HG03442 (cell line): ENCODE measurements around the gene CERS6.

Experiments used
- ATAC-seq: cut with Tn5 transposase; IDR thresholded peaks from one replicate; pipeline ENCODE4 v1.9.1; 2021; ENCODE audit warnings: mild to moderate bottlenecking, moderate library complexity; ENCODE audit not compliant: unreplicated experiment

Gene CERS6

DNA sequence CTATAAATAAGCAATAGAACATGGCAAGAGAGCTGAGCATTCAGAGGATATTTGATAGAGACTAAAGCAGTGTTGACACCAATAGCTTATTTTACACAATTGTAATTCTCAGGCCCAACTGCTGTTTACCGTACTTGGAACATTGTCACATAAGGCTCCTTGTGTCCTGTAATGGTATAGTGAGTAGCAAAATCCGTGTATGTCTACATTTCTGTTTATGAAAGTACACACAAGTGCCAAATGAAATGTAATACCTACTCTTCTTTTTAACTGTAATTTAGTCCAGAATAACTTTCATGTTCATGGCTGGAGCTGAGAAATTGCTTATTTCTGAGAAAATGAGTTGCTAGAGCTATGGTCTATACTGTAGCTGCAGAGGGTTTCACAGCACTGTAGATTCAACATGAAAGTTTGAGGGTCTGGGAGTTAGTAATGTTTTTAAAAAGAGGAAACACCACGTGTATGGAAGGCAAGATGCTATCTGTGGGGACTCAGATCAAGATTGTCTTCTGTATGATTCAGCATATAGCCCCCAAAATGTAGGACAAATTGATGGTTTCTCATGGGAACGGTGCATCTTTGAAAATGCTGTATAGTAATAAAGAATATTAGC, 236.2 kb downstream of the CERS6 start:
- peak; percentile 67 for ATAC-seq

DNA sequence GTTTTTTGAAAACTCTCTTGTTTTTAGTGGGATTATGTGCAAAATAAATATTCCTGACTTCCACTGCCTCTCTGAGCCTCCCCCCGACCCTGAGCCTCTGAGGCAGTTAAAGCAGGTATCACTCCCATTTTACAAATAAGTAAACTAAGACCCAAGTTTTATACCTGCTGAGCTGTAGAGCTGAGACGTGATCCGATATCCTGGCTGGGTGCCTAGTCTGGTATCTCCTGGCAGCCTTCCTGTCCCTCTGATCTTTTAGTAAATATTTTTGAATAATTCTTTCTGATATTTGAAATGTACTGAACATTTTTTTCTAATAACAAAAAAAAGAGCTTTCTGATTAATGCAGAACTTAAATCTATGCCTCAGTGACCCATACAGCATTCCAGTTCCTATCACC, 238.1 kb downstream of the CERS6 start:
- ATAC-seq: no peak

DNA sequence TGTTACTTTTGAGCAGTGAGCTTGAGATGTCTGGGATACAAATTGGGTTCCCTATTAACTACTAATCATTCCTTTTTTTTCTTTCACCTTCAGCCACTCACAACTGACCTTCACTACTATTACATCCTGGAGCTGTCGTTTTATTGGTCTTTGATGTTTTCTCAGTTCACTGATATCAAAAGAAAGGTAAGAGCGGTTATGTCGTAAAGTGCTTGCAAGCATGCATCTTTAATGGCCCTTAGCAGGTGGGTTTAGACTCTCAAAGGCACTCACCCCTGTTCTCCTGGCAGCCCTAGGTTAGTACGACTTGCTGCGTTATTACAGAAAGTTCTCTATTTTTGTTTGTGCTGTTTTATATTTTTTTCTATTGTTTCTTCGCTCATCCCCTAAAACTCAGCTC, 238.8 kb downstream of the CERS6 start:
- no peak for ATAC-seq

- ATAC-seq: no peak
Measured at GRCh38 chr2:168697668-168698121, 241.6 kb downstream of the CERS6 start.

DNA sequence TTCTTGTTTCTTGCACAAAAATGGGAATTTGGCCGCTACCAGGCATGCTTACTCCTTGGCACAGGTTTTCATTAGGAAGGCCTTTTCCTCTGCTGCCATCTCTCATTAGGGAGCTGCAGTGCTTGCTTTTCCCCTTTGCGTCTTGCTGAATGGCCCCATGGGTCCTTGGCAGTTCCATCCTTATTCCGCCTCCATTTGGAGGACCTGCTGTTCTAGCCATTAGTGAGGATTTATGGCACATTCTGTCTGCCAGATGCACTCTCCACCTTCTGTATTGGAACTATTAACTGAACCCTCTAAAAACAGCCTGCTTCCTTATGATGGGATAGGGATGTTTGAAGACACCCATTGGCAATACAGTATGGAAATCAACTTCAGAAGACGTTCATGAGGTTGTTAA, 242.9 kb downstream of the CERS6 start:
- no peak for ATAC-seq

- no peak for ATAC-seq
Measured at GRCh38 chr2:168699844-168700417, 243.9 kb downstream of the CERS6 start.

- no peak for ATAC-seq
Measured at GRCh38 chr2:168700615-168701245, 244.7 kb downstream of the CERS6 start.

GRCh38 chr2:168702579-168702978, 246.5 kb downstream of the CERS6 start:
- ATAC-seq: no peak

DNA sequence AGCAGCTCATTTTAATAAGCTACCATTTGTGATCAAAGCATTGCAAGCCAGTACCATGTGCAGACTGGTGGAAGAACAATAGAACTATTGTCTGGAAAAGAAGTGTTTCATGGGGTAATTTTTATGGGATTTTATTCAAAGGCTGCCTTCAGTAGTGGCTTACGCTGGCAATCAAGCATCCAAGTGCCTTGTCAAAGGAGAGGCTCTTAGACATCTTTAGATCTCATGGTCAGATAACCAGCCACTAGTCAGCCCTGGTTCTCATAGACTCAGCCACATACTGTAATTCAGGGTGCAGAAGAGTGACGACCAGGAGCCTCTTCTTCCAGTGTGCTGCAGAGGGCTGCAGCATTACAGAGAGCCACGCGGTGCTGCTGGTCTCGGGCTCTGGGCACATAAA, 247.9 kb downstream of the CERS6 start:
- no peak for ATAC-seq

- no peak for ATAC-seq
Measured at GRCh38 chr2:168705534-168706470, 249.7 kb downstream of the CERS6 start.

GRCh38 chr2:168706806-168707205, 250.7 kb downstream of the CERS6 start:
- no peak for ATAC-seq

DNA sequence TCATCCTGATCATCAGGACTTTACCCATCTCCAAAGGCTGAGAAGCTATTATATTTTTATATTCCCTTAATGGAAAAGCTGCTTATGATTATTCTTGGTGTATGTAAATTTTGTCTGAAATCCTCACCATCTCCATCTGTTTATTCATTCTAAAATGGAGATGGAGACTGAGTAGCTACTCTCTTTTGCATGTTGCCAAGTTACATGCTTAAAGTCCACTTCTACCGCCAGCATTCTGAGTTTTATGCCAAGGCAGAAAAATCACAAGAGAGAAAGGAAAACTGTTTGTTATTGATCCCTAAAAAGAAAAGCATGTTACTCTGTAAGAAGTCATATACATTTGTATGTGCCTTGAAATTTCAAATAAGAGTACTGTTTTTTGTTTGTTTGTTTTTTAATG, 252.0 kb downstream of the CERS6 start:
- ATAC-seq: no peak

GRCh38 chr2:168710754-168711467, 254.8 kb downstream of the CERS6 start:
- no peak for ATAC-seq

- ATAC-seq: peak; percentile 99
Measured at GRCh38 chr2:168712053-168712452, 256.0 kb downstream of the CERS6 start.

GRCh38 chr2:168713325-168713724, 257.3 kb downstream of the CERS6 start:
- no peak for ATAC-seq

GRCh38 chr2:168715849-168716248, 259.8 kb downstream of the CERS6 start:
- no peak for ATAC-seq

DNA sequence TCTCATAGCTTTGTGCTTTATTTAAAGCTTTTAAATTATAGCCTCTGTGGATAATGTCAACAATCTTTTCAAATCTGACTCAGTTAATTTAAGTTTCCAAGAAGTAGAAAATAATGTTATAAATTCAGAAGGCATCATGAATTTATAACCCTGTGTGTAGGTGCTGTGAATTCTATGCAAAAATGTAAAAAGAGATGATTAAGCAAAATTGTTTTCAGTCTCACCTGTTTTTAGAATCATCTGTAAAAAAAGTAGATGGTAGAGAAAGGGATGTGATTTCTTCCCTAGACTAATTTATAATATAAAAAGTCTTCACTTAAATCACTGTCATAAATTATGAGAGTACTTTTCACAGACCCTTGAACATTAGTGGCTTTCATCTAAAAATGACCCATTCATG, 260.8 kb downstream of the CERS6 start:
- ATAC-seq: no peak

- no peak for ATAC-seq
Measured at GRCh38 chr2:168717790-168718502, 261.9 kb downstream of the CERS6 start.

GRCh38 chr2:168718622-168719021, 262.6 kb downstream of the CERS6 start:
- ATAC-seq: no peak

GRCh38 chr2:168719446-168719845, 263.4 kb downstream of the CERS6 start:
- ATAC-seq: no peak
